Neural cell (in vitro differentiated cells): ENCODE results near the gene SLC25A19. TPM values are rescaled to one million over a fixed set of nuclear protein-coding genes. Genes with fewer than 3 reads are reported as not detected.

ENCODE experiments used
- polyA plus RNA-seq: library from polyadenylated mRNA; depleted of rRNA; stranded (reverse); fragments of >200 nt; gene quantifications from 2 replicates; pipeline ENCODE4 v1.2.3, GENCODE V29; 2014

Gene SLC25A19
- polyA plus RNA-seq, 1 donor from 2014 or later, result 13.8 TPM

Other genes starting within 250 kb of the SLC25A19 start
- gene ATP5PD, start 242.5 kb downstream of the SLC25A19 start, polyA plus RNA-seq, result 452 and 517 TPM in 2 replicates
- gene KCTD2, start 242.2 kb downstream of the SLC25A19 start, polyA plus RNA-seq, result 29.9 and 32.8 TPM in 2 replicates
- not detected in 2 replicates for gene SLC16A5, start 201.5 kb downstream of the SLC25A19 start, polyA plus RNA-seq
- 3.7 and 4.0 TPM in 2 replicates for gene ARMC7, start 179.5 kb downstream of the SLC25A19 start, polyA plus RNA-seq
- 58.7 and 74.0 TPM in 2 replicates for gene NT5C, start 157.7 kb downstream of the SLC25A19 start, polyA plus RNA-seq
- 1,721 and 2,003 TPM in 2 replicates for gene JPT1, start 134.9 kb downstream of the SLC25A19 start, polyA plus RNA-seq
- gene SUMO2, start 106.5 kb downstream of the SLC25A19 start, polyA plus RNA-seq, result 224 and 283 TPM in 2 replicates
- 74.5 and 84.1 TPM in 2 replicates for gene NUP85, start 83.8 kb downstream of the SLC25A19 start, polyA plus RNA-seq
- 15.7 and 19.6 TPM in 2 replicates for gene GGA3, start 27.8 kb downstream of the SLC25A19 start, polyA plus RNA-seq
- gene MRPS7, start 27.6 kb downstream of the SLC25A19 start, polyA plus RNA-seq, result 50.6 and 63.3 TPM in 2 replicates
- gene MIF4GD, start 18.2 kb downstream of the SLC25A19 start, polyA plus RNA-seq, result 27.7 and 35.2 TPM in 2 replicates
- 134 and 150 TPM in 2 replicates for gene GRB2, start 116.2 kb upstream of the SLC25A19 start, polyA plus RNA-seq
- 37.0 and 66.1 TPM in 2 replicates for gene TMEM94, start 167.2 kb upstream of the SLC25A19 start, polyA plus RNA-seq
- gene CASKIN2, start 226.1 kb upstream of the SLC25A19 start, polyA plus RNA-seq, result 2.8 and 4.2 TPM in 2 replicates
- 32.2 and 37.7 TPM in 2 replicates for gene TSEN54, start 227.1 kb upstream of the SLC25A19 start, polyA plus RNA-seq
- gene LLGL2, start 236.3 kb upstream of the SLC25A19 start, polyA plus RNA-seq, result 0.95 and 4.2 TPM in 2 replicates